A172 (cell line): ENCODE results near the gene KPNA2. TPM values are rescaled to one million over a fixed set of nuclear protein-coding genes. Genes with fewer than 3 reads are reported as not detected.

Experiments
- total RNA-seq: library from RNA; depleted of rRNA; stranded (reverse); fragments of >200 nt; shearing (Covaris generic); gene quantifications from 2 replicates; pipeline ENCODE4 v1.2.3, GENCODE V29; 2014; rRNA removed

KPNA2 gene
- total RNA-seq, 1 experiment from 2014 or later = 358 TPM

Other genes starting within 250 kb of the KPNA2 start
- gene BPTF, start 210.2 kb upstream of the KPNA2 start, total RNA-seq = 30.8 and 36.9 TPM in 2 replicates
- gene C17orf58, start 39.3 kb upstream of the KPNA2 start, total RNA-seq = 20.0 and 24.2 TPM in 2 replicates
- gene AMZ2, start 212.3 kb downstream of the KPNA2 start, total RNA-seq = 165 and 202 TPM in 2 replicates